Subcutaneous adipose tissue (tissue), 4 donors: Measurements from ENCODE around the gene PRDM16. TPM values are rescaled to one million over a fixed set of nuclear protein-coding genes. Genes with fewer than 3 reads are reported as not detected.

Source experiments
- CTCF ChIP-seq: fragments of 450-650 bp; IDR thresholded peaks from one replicate; pipeline ENCODE4 v1.5.1; 2016; ENCODE audit warnings: low read depth, mild to moderate bottlenecking, control low read depth, antibody characterized with exemption, moderate library complexity
- total RNA-seq, 4 donors: library from RNA; depleted of rRNA; stranded (reverse); fragments of >200 nt; gene quantifications; one replicate each; pipeline ENCODE4 v1.1.0, GENCODE V29; 2016

The PRDM16 gene
- total RNA-seq, 4 donors from 2014 or later: 0.82 to 1.7 (median 1.1) TPM

DNA sequence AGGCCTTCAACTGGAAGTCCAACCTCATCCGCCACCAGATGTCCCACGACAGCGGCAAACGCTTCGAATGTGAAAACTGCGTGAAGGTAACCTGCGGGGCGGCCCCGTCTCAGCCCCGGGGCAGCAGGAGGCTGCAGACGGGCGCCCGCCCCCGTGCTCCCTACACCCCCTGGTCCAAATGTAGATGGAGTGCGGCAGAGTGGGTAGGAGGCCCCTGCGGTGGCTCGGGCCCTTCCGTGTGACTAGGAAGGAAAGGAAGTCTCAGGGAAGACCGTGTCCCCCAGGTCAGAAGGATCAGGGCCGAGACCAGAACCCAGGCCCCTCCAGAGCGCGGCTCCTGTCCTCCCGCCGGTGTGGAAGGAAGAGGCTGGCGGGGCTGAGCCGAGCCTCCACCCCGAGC is 335.8 kb downstream of the PRDM16 start:
- no peak for TF ChIP-seq CTCF

- TF ChIP-seq CTCF: no peak
Measured at GRCh38 chr1:3405491-3405890, 336.5 kb downstream of the PRDM16 start.

DNA sequence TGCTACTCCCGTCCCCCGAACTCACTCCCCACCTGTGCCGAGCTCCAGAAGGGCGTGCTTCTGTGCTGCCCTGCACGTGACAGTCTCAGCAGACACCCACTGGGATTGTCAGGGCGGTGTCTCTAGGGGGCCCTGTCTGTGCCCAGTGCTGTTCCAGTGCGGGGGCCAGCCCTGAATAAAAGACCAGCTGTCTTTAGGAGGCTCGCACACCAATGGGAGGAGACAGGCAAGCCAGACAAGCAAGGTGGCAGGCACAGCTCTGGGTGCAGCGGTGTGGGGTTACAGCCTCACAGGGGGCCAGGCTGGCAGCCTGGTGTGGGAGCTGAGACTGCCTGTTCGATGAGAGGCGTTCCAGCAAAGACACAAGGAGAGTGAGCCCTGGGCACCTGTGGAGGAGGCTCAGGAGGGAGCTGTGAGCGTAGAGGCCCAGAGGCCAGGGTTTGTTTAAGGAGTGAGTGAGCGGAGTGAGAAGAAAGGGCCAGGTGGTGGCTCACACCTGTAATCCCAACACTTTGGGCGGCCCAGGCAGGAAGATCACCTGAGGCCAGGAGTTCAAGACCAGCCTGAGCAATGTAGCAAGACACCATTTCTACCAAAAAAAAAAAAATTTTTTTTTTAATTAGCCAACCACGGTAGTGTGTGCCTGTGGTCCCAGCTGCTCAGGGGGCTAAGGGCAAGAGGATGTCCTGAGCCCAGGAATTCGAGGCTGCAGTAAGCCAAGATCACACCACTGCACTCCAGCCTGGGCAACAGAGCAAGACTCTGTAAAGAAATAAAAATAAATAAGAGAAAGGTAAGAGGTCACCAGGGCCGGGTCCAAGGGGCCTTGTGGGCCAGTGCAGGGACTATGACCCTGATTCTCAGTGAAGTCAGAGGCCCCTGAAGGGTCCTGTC is 337.2 kb downstream of the PRDM16 start:
- TF ChIP-seq CTCF: no peak

DNA sequence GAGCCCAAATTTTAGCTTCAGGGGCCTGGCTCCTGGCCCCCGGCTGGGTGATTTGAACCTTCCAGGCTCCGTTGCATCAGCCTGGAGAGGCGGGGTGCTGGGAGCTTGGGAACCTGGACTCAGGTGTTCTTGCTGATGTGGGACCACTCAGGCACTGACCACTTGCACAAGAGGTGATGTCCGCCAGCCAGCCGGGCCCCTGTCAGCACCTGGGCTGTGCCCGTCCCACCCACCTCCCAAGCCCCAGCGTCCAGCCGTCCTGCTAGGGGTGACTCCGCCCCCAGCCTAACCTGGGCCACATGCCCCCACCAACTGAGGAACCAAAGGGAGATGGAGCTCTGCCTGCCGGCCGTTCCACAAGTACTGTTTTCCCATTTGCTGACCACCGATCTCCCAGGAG is 338.0 kb downstream of the PRDM16 start:
- TF ChIP-seq CTCF: no peak

- TF ChIP-seq CTCF: no peak
Measured at GRCh38 chr1:3408751-3409266, 339.8 kb downstream of the PRDM16 start.

- TF ChIP-seq CTCF: no peak
Measured at GRCh38 chr1:3409366-3410141, 340.6 kb downstream of the PRDM16 start.

GRCh38 chr1:3410142-3410925 is 341.3 kb downstream of the PRDM16 start:
- no peak for TF ChIP-seq CTCF
